ENCODE results near the gene RELL1. TPM values are rescaled to one million over a fixed set of nuclear protein-coding genes. Genes with fewer than 3 reads are reported as not detected.

Gene RELL1
- total and polyA plus RNA-seq, 10 of the 15 experiments (the other 5 are each of a cell fraction or from before 2014, with no cell fraction given), result 0.20 to 10.9 (median 3.9) TPM

GRCh38 chr4:37686373-37687193, at the start of gene RELL1 (continued):
- TF ChIP-seq CHD4 (IDR thresholded peaks at IDR 0.05), result no peak
- no peak for TF ChIP-seq GATAD2B (conservative IDR thresholded peaks at IDR 0.05; ENCODE audit: low read depth)
- TF ChIP-seq RCOR1 (conservative IDR thresholded peaks at IDR 0.05; ENCODE audit: low read depth, low read length), result no peak
- TF ChIP-seq POLR2AphosphoS5 (IDR thresholded peaks at IDR 0.05; ENCODE audit: low read length), result no peak
- no peak for TF ChIP-seq ZNF217 (IDR thresholded peaks at IDR 0.05)
- no peak for TF ChIP-seq MYC (IDR thresholded peaks at IDR 0.05; ENCODE audit: insufficient read depth, insufficient read length, insufficient replicate concordance, low read length, severe bottlenecking)
- no peak for TF ChIP-seq REST (IDR thresholded peaks at IDR 0.05; ENCODE audit: low read depth, low read length)
- no peak for TF ChIP-seq HSF1 (IDR thresholded peaks at IDR 0.05; ENCODE audit: low read depth, low read length)
- TF ChIP-seq BMI1 (IDR thresholded peaks at IDR 0.05; ENCODE audit: borderline replicate concordance), result no peak
- TF ChIP-seq PAX8 (IDR thresholded peaks at IDR 0.05), result no peak
- no peak for TF ChIP-seq MLLT1 (IDR thresholded peaks at IDR 0.05)
- TF ChIP-seq CEBPZ (IDR thresholded peaks at IDR 0.05; ENCODE audit: low read depth, low read length), result no peak
- TF ChIP-seq WRNIP1 (IDR thresholded peaks at IDR 0.05; ENCODE audit: borderline replicate concordance, low read depth, low read length), result no peak
- no peak for TF ChIP-seq EZH2 (IDR thresholded peaks at IDR 0.05; ENCODE audit: borderline replicate concordance, control insufficient read depth, low read depth, low read length)
- no peak for TF ChIP-seq BCL3 (IDR thresholded peaks at IDR 0.05; ENCODE audit: borderline replicate concordance, insufficient read depth, low read depth, low read length, poor library complexity, severe bottlenecking)
- no peak for TF ChIP-seq LARP7 (IDR thresholded peaks at IDR 0.05)
- TF ChIP-seq SPI1 (IDR thresholded peaks at IDR 0.05; ENCODE audit: borderline replicate concordance, insufficient read depth, low read depth, low read length), result peak; percentile 39; the same call in 1 of the 2 replicates
